PC-3 (cell line): ENCODE measurements around the gene PIANP.

Experiments used
- EZH2 ChIP-seq: fragments of 300-600 bp; sonication (generic); IDR thresholded peaks from one replicate; pipeline ENCODE4 v1.6.1; 2017; ENCODE audit warnings: antibody characterized with exemption, mild to moderate bottlenecking, low read length; ENCODE audit not compliant: unreplicated experiment
- EZH2phosphoT487 ChIP-seq: fragments of 300-600 bp; sonication (generic); IDR thresholded peaks from 2 replicates; pipeline ENCODE4 v1.6.1; 2018; ENCODE audit warnings: mild to moderate bottlenecking, antibody characterized with exemption, low read length, borderline replicate concordance

DNA sequence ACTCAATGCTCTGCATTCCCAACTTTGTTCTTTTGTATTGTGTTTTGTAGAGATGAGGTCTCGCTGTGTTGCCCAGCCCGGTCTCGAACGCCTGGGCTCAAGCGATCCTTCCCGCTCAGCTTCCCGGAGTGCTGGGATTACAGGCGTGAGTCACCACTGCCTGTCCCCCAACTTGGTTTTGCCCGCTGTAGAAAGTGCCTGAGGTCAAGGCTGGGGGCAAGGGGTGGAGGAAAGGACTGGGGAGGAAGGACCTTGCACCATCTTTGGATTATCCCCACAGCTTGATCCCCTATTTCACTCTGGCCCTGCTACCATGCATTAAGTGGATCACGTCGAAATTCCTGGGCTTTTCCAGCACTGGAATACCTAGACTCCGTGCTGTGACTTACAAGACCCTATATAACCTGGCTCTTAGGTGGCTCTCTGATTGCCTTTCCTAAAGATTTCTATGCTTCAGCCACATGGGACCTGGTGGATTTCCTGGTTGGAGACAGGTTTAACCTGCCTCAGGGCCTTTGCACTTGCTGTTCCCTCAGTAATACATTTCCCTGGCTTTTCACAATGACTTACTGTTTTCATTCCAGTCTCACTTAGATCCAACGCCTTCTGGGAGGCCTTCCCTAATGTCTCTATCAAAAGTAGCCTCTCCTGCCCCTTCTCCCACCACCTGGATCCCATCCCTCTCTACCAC lies 608 bp upstream of the PIANP start:
- no peak for TF ChIP-seq EZH2phosphoT487
- TF ChIP-seq EZH2, result no peak
